Activated naive CD8-positive, alpha-beta T cell treated with anti-CD3 and anti-CD28 coated beads for 36 hours (primary cell): ENCODE measurements around the gene GID8. TPM values are rescaled to one million over a fixed set of nuclear protein-coding genes. Genes with fewer than 3 reads are reported as not detected.

ENCODE experiments used
- DNase-seq: peaks from one replicate; pipeline ENCODE4 v3.0.0; 2021
- H3K27ac Mint-ChIP-seq: one replicate; pipeline ENCODE4 v1.8.0; 2022; ENCODE audit warnings: mild to moderate bottlenecking, moderate library complexity, mixed read lengths
- H3K27me3 Mint-ChIP-seq: one replicate; pipeline ENCODE4 v1.8.0; 2022; ENCODE audit warnings: mild to moderate bottlenecking, mixed read lengths
- H3K36me3 Mint-ChIP-seq: one replicate; pipeline ENCODE4 v1.8.0; 2021; ENCODE audit warnings: mild to moderate bottlenecking, mixed read lengths
- H3K4me1 Mint-ChIP-seq: one replicate; pipeline ENCODE4 v1.8.0; 2021; ENCODE audit warnings: mixed read lengths
- H3K4me3 Mint-ChIP-seq: one replicate; pipeline ENCODE4 v1.8.0; 2022; ENCODE audit warnings: mild to moderate bottlenecking, moderate library complexity, mixed read lengths
- H3K9me3 Mint-ChIP-seq: one replicate; pipeline ENCODE4 v1.8.0; 2022; ENCODE audit warnings: mixed read lengths
- total RNA-seq, 2 experiments: library from RNA; stranded (reverse); gene quantifications; one replicate each; pipeline ENCODE4 v1.2.3, GENCODE V29; 2021

The GID8 gene
- total RNA-seq, 2 experiments from 2014 or later, result 47.6 to 48.5 TPM

GRCh38 chr20:62923669-62924441, 14.1 kb upstream of the GID8 start:
- DNase-seq, result no peak
- Mint-ChIP-seq H3K4me3 (peak overlapping the region; percentile 93), H3K9me3 (no peaks in the 10 kb centered on the region), H3K36me3 (peaks cover 30% of the 10 kb centered on the region), H3K27me3 (no peaks in the 10 kb centered on the region), H3K27ac (peak overlapping the region; percentile 96), H3K4me1 (peaks cover 71% of the 10 kb centered on the region)

- Mint-ChIP-seq H3K4me3 (peak overlapping the region; percentile 93), H3K27ac (peak overlapping the region; percentile 96), H3K27me3 (no peaks in the 10 kb centered on the region), H3K4me1 (peaks cover 64% of the 10 kb centered on the region), H3K36me3 (peaks cover 30% of the 10 kb centered on the region), H3K9me3 (no peaks in the 10 kb centered on the region)
- peak; percentile 23 for DNase-seq
These were observed 13.4 kb upstream of the GID8 start for GRCh38 chr20:62924442-62925075.

- Mint-ChIP-seq H3K4me3 (peak overlapping the region; percentile 93), H3K27me3 (no peaks in the 10 kb centered on the region), H3K27ac (peak overlapping the region; percentile 96), H3K36me3 (peaks cover 27% of the 10 kb centered on the region), H3K9me3 (no peaks in the 10 kb centered on the region), H3K4me1 (peaks cover 63% of the 10 kb centered on the region)
- DNase-seq, result no peak
These were observed 12.9 kb upstream of the GID8 start for GRCh38 chr20:62925076-62925419.

GRCh38 chr20:62925420-62926228, 12.3 kb upstream of the GID8 start:
- peak overlapping the region; percentile 93 for H3K4me3 Mint-ChIP-seq

GRCh38 chr20:62926229-62927127, 11.5 kb upstream of the GID8 start, which contains the start of gene DIDO1:
DIDO1 (minus strand) TSS chr20:62926505.
- H3K27ac Mint-ChIP-seq, result peak within 1 kb of the TSS; percentile 96
- H3K9me3 Mint-ChIP-seq, result no peaks in the 10 kb centered on the region
- DNase-seq, result peak; percentile 93
- H3K4me3 Mint-ChIP-seq, result peak within 1 kb of the TSS; percentile 93
- no peaks in the 10 kb centered on the region for H3K27me3 Mint-ChIP-seq
- peaks cover 21% of the 10 kb centered on the region for H3K36me3 Mint-ChIP-seq
- H3K4me1 Mint-ChIP-seq, result peaks cover 64% of the 10 kb centered on the region

More at GRCh38 chr20:62925420-62926228, 12.3 kb upstream of the GID8 start:
- H3K27ac Mint-ChIP-seq, result peak overlapping the region; percentile 96
- DNase-seq, result peak; percentile 65
- no peaks in the 10 kb centered on the region for H3K9me3 Mint-ChIP-seq
- H3K27me3 Mint-ChIP-seq, result no peaks in the 10 kb centered on the region
- H3K4me1 Mint-ChIP-seq, result peaks cover 63% of the 10 kb centered on the region
- peaks cover 25% of the 10 kb centered on the region for H3K36me3 Mint-ChIP-seq

- Mint-ChIP-seq H3K4me1 (peaks cover 63% of the 10 kb centered on the region), H3K9me3 (no peaks in the 10 kb centered on the region), H3K27ac (peak overlapping the region; percentile 87), H3K4me3 (peak overlapping the region; percentile 86), H3K27me3 (no peaks in the 10 kb centered on the region), H3K36me3 (peaks cover 21% of the 10 kb centered on the region)
- DNase-seq, result no peak
These were observed 10.7 kb upstream of the GID8 start for GRCh38 chr20:62927128-62927705.

GRCh38 chr20:62928246-62928939, 9.6 kb upstream of the GID8 start:
- Mint-ChIP-seq H3K27me3 (no peaks in the 10 kb centered on the region), H3K27ac (peak overlapping the region; percentile 87), H3K4me3 (peak overlapping the region; percentile 84), H3K9me3 (no peaks in the 10 kb centered on the region), H3K4me1 (peaks cover 56% of the 10 kb centered on the region), H3K36me3 (peaks cover 20% of the 10 kb centered on the region)
- DNase-seq, result no peak

- H3K4me1 Mint-ChIP-seq, result peaks cover 49% of the 10 kb centered on the region
These were observed 8.9 kb upstream of the GID8 start for GRCh38 chr20:62929051-62929538.

GRCh38 chr20:62931464-62931863, 6.5 kb upstream of the GID8 start:
- no peak for DNase-seq
- no peak overlapping the region for H3K4me3 Mint-ChIP-seq
- peak overlapping the region; percentile 23 for H3K27ac Mint-ChIP-seq
- peaks cover 41% of the 10 kb centered on the region for H3K4me1 Mint-ChIP-seq
- no peaks in the 10 kb centered on the region for H3K9me3 Mint-ChIP-seq
- H3K36me3 Mint-ChIP-seq, result peaks cover 8% of the 10 kb centered on the region
- H3K27me3 Mint-ChIP-seq, result no peaks in the 10 kb centered on the region

More at GRCh38 chr20:62929051-62929538, 8.9 kb upstream of the GID8 start:
- Mint-ChIP-seq H3K27ac (peak overlapping the region; percentile 87), H3K36me3 (peaks cover 20% of the 10 kb centered on the region), H3K27me3 (no peaks in the 10 kb centered on the region), H3K9me3 (no peaks in the 10 kb centered on the region), H3K4me3 (peak overlapping the region; percentile 84)
- peak; percentile 56 for DNase-seq

- no peak for DNase-seq
- H3K4me1 Mint-ChIP-seq, result peaks cover 26% of the 10 kb centered on the region
- peaks cover 14% of the 10 kb centered on the region for H3K36me3 Mint-ChIP-seq
- no peak overlapping the region for H3K27ac Mint-ChIP-seq
- H3K9me3 Mint-ChIP-seq, result no peaks in the 10 kb centered on the region
- no peaks in the 10 kb centered on the region for H3K27me3 Mint-ChIP-seq
- H3K4me3 Mint-ChIP-seq, result no peak overlapping the region
These were observed 4.0 kb upstream of the GID8 start for GRCh38 chr20:62933966-62934365.

- Mint-ChIP-seq H3K27ac (no peak overlapping the region), H3K4me3 (no peak overlapping the region), H3K27me3 (no peaks in the 10 kb centered on the region)
These were observed 2.6 kb upstream of the GID8 start for GRCh38 chr20:62935204-62935967.

GRCh38 chr20:62935968-62936585, 1.9 kb upstream of the GID8 start:
- peaks cover 18% of the 10 kb centered on the region for H3K36me3 Mint-ChIP-seq
- no peak overlapping the region for H3K4me3 Mint-ChIP-seq
- H3K4me1 Mint-ChIP-seq, result peaks cover 28% of the 10 kb centered on the region

More at GRCh38 chr20:62935204-62935967, 2.6 kb upstream of the GID8 start:
- Mint-ChIP-seq H3K36me3 (peaks cover 18% of the 10 kb centered on the region), H3K4me1 (peaks cover 28% of the 10 kb centered on the region), H3K9me3 (no peaks in the 10 kb centered on the region)
- DNase-seq, result no peak

More at GRCh38 chr20:62935968-62936585, 1.9 kb upstream of the GID8 start:
- H3K27me3 Mint-ChIP-seq, result no peaks in the 10 kb centered on the region
- H3K9me3 Mint-ChIP-seq, result no peaks in the 10 kb centered on the region
- H3K27ac Mint-ChIP-seq, result no peak overlapping the region
- no peak for DNase-seq
